HG02571 (cell line): ENCODE measurements around the gene TANC1.

Source experiments
- ATAC-seq: cut with Tn5 transposase; IDR thresholded peaks from one replicate; pipeline ENCODE4 v1.9.1; 2021; ENCODE audit warnings: mild to moderate bottlenecking, moderate library complexity; ENCODE audit not compliant: unreplicated experiment

The TANC1 gene

DNA sequence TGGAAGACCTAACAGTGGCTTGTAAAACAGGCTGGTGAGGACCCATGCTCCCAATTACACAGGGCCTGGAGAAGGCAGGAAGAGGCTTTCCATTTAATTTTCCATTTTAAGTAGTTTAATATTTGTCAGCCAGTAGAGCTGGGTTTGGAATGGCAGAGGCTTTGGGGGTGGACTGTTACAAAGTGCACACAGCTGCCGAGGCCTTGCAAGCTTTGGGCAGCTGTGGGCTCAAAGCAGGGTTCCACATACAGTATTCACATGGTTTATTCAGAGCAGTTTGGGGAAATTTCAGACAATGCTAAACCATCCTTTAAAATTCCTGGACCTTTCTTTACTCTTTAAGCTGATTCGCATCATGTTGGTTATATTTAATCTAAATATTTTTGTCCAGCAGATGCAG, 185.5 kb downstream of the TANC1 start:
- no peak for ATAC-seq

DNA sequence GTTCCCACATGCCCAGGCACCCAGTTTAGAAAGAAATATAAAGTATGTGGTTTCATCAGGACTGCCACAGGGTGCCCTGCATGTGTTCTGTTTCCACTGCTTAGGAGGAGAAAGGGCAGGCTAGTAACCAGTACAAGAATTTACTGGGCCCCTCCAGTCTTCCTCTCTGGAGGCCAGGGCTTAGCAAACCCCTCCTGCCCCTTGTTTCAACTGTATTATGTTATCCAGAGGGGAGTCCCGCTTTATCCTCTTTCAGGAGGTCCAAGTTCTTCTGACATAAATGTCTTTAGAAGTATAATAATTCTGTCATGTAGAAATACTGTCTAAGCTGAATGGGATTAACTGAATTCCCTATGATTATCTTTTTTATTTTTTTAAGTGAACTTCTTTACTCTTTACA, 185.9 kb downstream of the TANC1 start:
- ATAC-seq, result no peak

- ATAC-seq, result no peak
Measured at GRCh38 chr2:159155320-159155719, 186.9 kb downstream of the TANC1 start.

GRCh38 chr2:159155791-159156190, 187.4 kb downstream of the TANC1 start:
- no peak for ATAC-seq

DNA sequence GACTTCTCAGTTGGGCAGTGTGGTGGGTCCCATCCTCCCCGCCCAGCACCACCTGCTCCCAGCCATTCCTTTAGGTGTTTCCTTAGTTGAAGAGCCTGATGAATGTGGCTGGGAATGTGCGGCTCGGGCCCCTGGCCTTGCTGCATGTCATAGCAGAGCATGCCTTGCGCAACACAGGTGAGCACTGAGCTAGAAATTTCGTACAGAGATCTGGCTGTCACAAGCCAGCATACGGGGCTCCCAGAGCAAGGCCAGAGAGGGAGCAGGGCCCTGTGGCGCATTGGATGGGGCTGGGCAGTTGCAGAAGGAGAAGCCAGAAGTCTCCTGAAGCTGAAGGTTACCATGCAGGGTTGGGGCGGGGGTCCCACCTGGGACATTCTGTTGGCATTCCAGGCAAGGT, 188.4 kb downstream of the TANC1 start:
- no peak for ATAC-seq

GRCh38 chr2:159157361-159158209, 189.1 kb downstream of the TANC1 start:
- no peak for ATAC-seq

GRCh38 chr2:159160412-159160811, 192.0 kb downstream of the TANC1 start:
- ATAC-seq, result no peak

- ATAC-seq, result no peak
Measured at GRCh38 chr2:159160954-159161353, 192.5 kb downstream of the TANC1 start.

DNA sequence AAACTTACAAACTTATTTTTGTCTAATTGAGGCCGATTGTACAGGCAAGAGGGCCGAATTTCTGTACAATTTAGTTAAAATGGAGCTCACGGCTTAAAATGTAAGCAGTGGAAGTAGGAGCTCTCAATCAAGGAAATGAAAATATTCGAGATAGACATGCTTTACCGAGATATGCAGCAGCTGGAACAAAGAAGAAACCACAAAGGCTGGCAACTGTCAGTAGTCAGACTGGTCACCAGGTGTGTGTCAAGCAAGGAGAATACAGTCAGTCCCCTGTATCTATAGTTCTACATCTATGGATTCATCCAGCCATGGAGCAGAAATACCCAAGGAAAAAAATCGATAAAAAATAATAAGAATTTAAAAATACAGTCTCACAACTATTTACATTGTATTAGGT, 195.5 kb downstream of the TANC1 start:
- ATAC-seq, result no peak

GRCh38 chr2:159164457-159164911, 196.0 kb downstream of the TANC1 start:
- no peak for ATAC-seq

- no peak for ATAC-seq
Measured at GRCh38 chr2:159165048-159165447, 196.6 kb downstream of the TANC1 start.

- ATAC-seq, result no peak
Measured at GRCh38 chr2:159168707-159169106, 200.3 kb downstream of the TANC1 start.

DNA sequence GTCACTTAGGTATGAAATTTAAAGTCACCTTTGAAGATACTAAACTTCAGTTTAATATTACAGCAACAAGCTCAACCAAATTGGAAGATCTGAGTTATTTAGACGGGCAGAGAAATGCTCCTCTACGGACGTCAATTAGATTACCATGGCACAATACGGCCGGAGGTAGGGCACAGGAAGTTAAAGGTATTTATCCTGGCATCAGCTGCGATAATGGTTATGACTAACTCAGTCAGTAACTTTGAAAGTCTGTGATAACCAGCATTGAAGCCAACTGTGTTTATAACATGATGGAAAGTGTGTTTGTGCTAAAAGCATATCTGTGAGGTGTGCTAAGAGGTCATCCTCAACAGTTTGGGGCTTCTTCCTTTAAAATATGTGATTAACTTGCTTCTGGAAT, 200.7 kb downstream of the TANC1 start:
- no peak for ATAC-seq

- no peak for ATAC-seq
Measured at GRCh38 chr2:159172403-159172802, 204.0 kb downstream of the TANC1 start.

GRCh38 chr2:159174759-159175158, 206.3 kb downstream of the TANC1 start:
- ATAC-seq, result no peak

GRCh38 chr2:159175182-159175581, 206.7 kb downstream of the TANC1 start:
- ATAC-seq, result no peak

- ATAC-seq, result no peak
Measured at GRCh38 chr2:159175927-159176326, 207.5 kb downstream of the TANC1 start.

- ATAC-seq, result no peak
Measured at GRCh38 chr2:159176555-159176954, 208.1 kb downstream of the TANC1 start.

DNA sequence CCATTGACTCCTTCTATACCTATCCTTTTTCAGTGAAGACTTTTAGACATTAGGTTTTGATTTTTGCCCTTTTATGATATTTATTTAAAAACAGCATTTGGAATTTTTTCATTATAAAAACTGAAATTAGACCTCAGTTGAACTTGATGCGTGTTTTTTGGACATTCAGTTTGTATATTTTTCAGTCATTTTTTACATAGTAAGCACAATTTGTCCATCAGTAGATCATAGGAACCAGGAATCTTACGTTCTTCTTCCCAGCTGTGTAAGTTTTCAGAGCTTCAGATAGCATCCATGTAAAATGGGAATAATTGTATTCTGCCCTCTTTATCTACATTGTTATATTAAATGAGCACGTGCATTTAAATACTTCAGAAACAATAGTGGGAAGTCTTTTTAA, 208.9 kb downstream of the TANC1 start:
- ATAC-seq, result no peak

DNA sequence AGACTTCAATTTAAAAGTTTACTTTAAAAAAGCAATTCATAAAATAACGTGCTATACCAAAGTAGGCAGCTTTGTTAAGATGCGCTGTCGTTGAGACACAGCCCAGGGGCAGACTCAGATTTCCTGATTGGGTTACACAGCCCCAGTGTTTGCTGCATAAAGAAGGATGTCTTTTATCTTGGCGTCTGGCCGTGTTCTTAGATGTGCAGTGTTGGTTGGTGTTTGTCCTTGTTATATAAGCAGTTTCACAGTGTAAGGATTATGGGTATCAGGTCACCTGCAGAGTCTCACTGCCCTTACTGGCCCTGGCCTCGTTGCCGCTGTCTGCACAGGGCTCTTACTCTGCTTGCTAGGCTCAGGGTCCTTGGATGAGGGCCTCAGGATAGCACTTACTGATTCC, 209.5 kb downstream of the TANC1 start:
- no peak for ATAC-seq

DNA sequence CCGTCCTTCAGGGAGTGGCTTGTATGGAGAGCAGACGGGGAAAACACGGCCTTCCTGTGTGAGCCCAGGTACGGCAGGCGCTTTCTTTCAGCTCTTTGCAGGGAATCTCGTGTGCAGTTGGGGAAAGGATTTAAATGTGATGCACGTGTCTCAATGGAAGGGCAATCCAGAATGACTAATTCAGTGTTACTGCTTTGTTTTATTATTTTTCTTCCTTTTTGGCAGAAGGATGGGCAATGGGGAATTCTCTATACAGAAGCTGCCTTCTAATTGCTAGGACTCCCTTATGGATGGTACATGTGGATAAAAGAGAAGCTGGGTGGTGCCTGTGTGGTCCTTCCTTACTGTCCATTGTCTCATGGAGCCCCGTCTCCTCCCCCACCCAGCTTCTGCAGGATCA, 210.7 kb downstream of the TANC1 start:
- no peak for ATAC-seq

DNA sequence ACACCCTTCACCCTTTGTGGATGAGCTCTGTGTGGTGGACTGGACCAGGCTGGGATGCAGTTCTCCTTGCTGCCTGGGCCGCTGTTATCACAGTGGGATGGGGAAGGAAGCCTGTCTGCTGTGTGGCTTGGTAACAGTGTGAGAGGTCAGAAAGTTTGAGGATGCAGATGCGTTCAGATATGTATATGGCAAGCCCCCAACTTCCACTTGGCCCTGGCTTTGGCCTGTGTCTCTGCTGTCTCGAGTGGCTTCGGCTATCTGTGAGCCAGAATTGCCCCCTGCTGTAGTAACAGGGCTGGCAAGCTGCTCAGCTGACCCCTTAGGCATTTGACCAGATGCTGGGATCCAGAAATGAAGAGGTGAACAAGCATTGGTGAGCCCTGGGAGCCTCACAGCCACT, 211.3 kb downstream of the TANC1 start:
- ATAC-seq, result no peak

DNA sequence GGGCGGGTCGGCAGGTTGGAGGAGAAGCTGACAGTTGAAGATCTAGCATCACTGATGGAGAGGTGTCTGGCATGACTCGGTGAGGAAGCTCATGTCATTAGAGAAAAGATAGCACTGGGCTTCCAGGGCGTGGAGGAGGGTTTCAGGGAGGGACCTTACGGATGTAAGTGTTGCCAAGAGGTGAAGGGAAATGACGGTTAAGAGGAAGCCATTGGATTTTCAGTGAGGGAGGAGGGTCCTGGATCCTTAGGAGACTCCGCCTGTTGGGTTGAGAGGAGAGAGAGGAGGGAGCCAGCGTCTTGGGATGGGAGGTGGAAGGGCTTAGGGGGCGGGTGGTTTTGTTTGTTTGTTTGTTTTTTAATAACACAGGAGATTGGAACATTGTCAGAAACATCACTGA, 214.9 kb downstream of the TANC1 start:
- ATAC-seq, result no peak
